GM18520 (cell line): ENCODE results near the gene LMTK3.

Source experiments
- ATAC-seq: cut with Tn5 transposase; IDR thresholded peaks from one replicate; pipeline ENCODE4 v1.9.1; 2021; ENCODE audit not compliant: unreplicated experiment

Gene LMTK3

GRCh38 chr19:48511800-48512503 is at the start of gene LMTK3:
Gene LMTK3 (minus strand): TSS chr19:48511835. CDS start chr19:48511576, 259 bp downstream.
- no peak for ATAC-seq

- ATAC-seq: no peak
Observed at GRCh38 chr19:48561412-48561811, 49.8 kb upstream of the LMTK3 start.

GRCh38 chr19:48560095-48560530 is 48.5 kb upstream of the LMTK3 start:
- ATAC-seq: no peak

GRCh38 chr19:48558018-48558684 is 46.5 kb upstream of the LMTK3 start:
- no peak for ATAC-seq

GRCh38 chr19:48556825-48557224 is 45.2 kb upstream of the LMTK3 start:
- ATAC-seq: no peak

- ATAC-seq: no peak
Observed at GRCh38 chr19:48556163-48556562, 44.5 kb upstream of the LMTK3 start.

- no peak for ATAC-seq
Observed at GRCh38 chr19:48554385-48555091, 42.9 kb upstream of the LMTK3 start.

GRCh38 chr19:48553676-48554384 is 42.2 kb upstream of the LMTK3 start:
- no peak for ATAC-seq

- no peak for ATAC-seq
Observed at GRCh38 chr19:48552406-48553322, 41.0 kb upstream of the LMTK3 start.

GRCh38 chr19:48551437-48552302 is 40.0 kb upstream of the LMTK3 start, which contains the start of gene SULT2B1:
Gene SULT2B1 (plus strand): TSS chr19:48552172. CDS start chr19:48552253, 81 bp downstream.
- no peak for ATAC-seq

- no peak for ATAC-seq
Observed at GRCh38 chr19:48549380-48549779, 37.7 kb upstream of the LMTK3 start.

- ATAC-seq: no peak
Observed at GRCh38 chr19:48548253-48548911, 36.7 kb upstream of the LMTK3 start.

GRCh38 chr19:48547722-48548121 is 36.1 kb upstream of the LMTK3 start:
- ATAC-seq: no peak

- ATAC-seq: no peak
Observed at GRCh38 chr19:48544856-48545750, 33.5 kb upstream of the LMTK3 start.

- ATAC-seq: no peak
Observed at GRCh38 chr19:48543121-48543710, 31.6 kb upstream of the LMTK3 start.

GRCh38 chr19:48541813-48542212 is 30.2 kb upstream of the LMTK3 start:
- no peak for ATAC-seq

- no peak for ATAC-seq
Observed at GRCh38 chr19:48540110-48540509, 28.5 kb upstream of the LMTK3 start.
